Measurements from ENCODE around the gene KRTAP2-1. TPM values are rescaled to one million over a fixed set of nuclear protein-coding genes. Genes with fewer than 3 reads are reported as not detected.

KRTAP2-1 gene
- total RNA-seq, 1 experiment from 2014 or later: not detected

DNA sequence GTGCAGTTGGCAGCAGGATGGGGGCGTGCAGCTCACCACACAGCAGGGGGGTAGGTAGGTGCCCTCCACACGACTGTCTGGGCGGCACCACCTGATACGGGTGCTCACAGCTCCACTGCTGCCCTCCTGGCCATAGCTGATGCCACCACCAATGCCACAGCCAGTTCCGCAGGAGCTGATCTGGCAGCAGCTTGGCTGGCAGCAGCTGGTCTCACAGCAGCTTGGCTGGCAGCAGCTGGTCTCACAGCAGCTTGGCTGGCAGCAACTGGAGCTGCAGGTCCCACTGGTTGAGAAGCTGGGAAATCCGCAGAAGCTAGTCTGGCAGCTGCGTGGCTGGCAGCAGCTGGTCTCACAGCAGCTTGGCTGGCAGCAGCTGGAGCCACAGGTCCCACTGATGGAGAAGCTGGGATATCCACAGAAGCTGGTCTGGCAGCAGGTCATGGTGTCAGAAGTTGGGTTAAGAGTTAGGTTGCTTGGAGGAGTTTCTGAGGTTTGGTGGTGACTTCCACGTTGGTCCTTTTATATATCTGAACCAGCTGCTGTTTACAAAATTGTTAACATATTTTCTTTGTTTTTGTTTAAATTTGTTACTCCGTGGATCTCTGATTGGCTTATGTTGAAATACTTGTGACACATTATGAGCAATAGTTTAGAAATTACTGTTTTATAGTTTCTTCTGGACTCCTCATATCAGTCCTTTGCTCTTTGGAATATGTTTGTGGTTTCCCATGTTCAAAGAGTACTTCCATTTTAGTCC lies 20.2 kb downstream of the KRTAP2-1 start, which contains the start of gene KRTAP1-5:
Gene KRTAP1-5, minus strand, starts transcription at position 494 of the 757 bp plus-strand sequence. Its CDS starts 53 bp downstream, at position 441.
- Histone ChIP-seq H3K9me2 (replicated peaks; ENCODE audit: low read length) (no peaks in the 10 kb centered on the region), H3K9me3 (ENCODE audit: low read length) (no peaks in the 10 kb centered on the region), H3K4me2 (ENCODE audit: low read length) (peak within 1 kb of the TSS; percentile 49; the same call in 1 of the 2 replicates), H3K79me2 (ENCODE audit: low read length) (no peaks in the 10 kb centered on the region), H3F3A (ENCODE audit: low read length, unreplicated experiment) (no peaks in the 10 kb centered on the region), H2AFZ (ENCODE audit: low read length) (peak within 1 kb of the TSS; percentile 55), H3K4me3 (ENCODE audit: low read length) (no peak within 1 kb of the TSS), H3K36me3 (ENCODE audit: low read depth, low read length) (no peaks in the 10 kb centered on the region), H4K20me1 (ENCODE audit: low read length) (no peaks in the 10 kb centered on the region), H3K4me1 (ENCODE audit: insufficient read depth, low read length) (peaks cover 17% of the 10 kb centered on the region), H3K9ac (ENCODE audit: low read length) (no peak within 1 kb of the TSS), H3K27ac (ENCODE audit: low read length) (peak within 1 kb of the TSS; percentile 39), H3K27me3 (ENCODE audit: low read length) (no peaks in the 10 kb centered on the region)
- ATAC-seq (peak; percentile 43; the same call in 1 of the 2 replicates), DNase-seq (peak; percentile 58)
- ChIA-PET POLR2A (ENCODE audit: unreplicated experiment) (no interaction called here), CTCF (no interaction called here)
- BruUV-seq (replicated peaks): no TSS peak
- intact Hi-C loops (cut with micrococcal nuclease): no loop called here
- TF ChIP-seq, protein P1, sequence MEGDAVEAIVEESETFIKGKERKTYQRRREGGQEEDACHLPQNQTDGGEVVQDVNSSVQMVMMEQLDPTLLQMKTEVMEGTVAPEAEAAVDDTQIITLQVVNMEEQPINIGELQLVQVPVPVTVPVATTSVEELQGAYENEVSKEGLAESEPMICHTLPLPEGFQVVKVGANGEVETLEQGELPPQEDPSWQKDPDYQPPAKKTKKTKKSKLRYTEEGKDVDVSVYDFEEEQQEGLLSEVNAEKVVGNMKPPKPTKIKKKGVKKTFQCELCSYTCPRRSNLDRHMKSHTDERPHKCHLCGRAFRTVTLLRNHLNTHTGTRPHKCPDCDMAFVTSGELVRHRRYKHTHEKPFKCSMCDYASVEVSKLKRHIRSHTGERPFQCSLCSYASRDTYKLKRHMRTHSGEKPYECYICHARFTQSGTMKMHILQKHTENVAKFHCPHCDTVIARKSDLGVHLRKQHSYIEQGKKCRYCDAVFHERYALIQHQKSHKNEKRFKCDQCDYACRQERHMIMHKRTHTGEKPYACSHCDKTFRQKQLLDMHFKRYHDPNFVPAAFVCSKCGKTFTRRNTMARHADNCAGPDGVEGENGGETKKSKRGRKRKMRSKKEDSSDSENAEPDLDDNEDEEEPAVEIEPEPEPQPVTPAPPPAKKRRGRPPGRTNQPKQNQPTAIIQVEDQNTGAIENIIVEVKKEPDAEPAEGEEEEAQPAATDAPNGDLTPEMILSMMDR (conservative IDR thresholded peaks at IDR 0.05; ENCODE audit: low read depth, low read length): no peak
- TF ChIP-seq EZH2phosphoT487 (IDR thresholded peaks at IDR 0.05; ENCODE audit: borderline replicate concordance, low read length) (no peak), EZH2 (IDR thresholded peaks at IDR 0.05; ENCODE audit: low read length, unreplicated experiment) (no peak)

- no peaks in the 10 kb centered on the region for H3K9me3 ChIP-seq (ENCODE audit: low read length)
- H2AFZ ChIP-seq (ENCODE audit: low read length): no peak overlapping the region
- no peaks in the 10 kb centered on the region for H3K36me3 ChIP-seq (ENCODE audit: low read depth, low read length)
- H3K4me1 ChIP-seq (ENCODE audit: insufficient read depth, low read length): peaks cover 21% of the 10 kb centered on the region
- ChIA-PET POLR2A (ENCODE audit: unreplicated experiment) (no interaction called here), CTCF (no interaction called here)
- TF ChIP-seq EZH2 (IDR thresholded peaks at IDR 0.05; ENCODE audit: low read length, unreplicated experiment) (no peak), EZH2phosphoT487 (IDR thresholded peaks at IDR 0.05; ENCODE audit: borderline replicate concordance, low read length) (no peak)
- TF ChIP-seq, protein P1 (conservative IDR thresholded peaks at IDR 0.05; ENCODE audit: low read depth, low read length): no peak
- BruUV-seq (replicated peaks): no TSS peak
- intact Hi-C loops (cut with micrococcal nuclease): no loop called here
- H3K27ac ChIP-seq (ENCODE audit: low read length): no peak overlapping the region
- H3K9me2 ChIP-seq (replicated peaks; ENCODE audit: low read length): no peaks in the 10 kb centered on the region
- H4K20me1 ChIP-seq (ENCODE audit: low read length): no peaks in the 10 kb centered on the region
- H3K27me3 ChIP-seq (ENCODE audit: low read length): no peaks in the 10 kb centered on the region
- ATAC-seq: no peak
- H3K4me2 ChIP-seq (ENCODE audit: low read length): no peak overlapping the region
- H3F3A ChIP-seq (ENCODE audit: low read length, unreplicated experiment): no peaks in the 10 kb centered on the region
- DNase-seq: no peak
- no peak overlapping the region for H3K4me3 ChIP-seq (ENCODE audit: low read length)
- H3K79me2 ChIP-seq (ENCODE audit: low read length): no peaks in the 10 kb centered on the region
- no peak overlapping the region for H3K9ac ChIP-seq (ENCODE audit: low read length)
Measured at GRCh38 chr17:41024697-41025096, 22.4 kb downstream of the KRTAP2-1 start.

- Histone ChIP-seq H3K27ac (ENCODE audit: low read length) (no peak overlapping the region), H3K79me2 (ENCODE audit: low read length) (no peaks in the 10 kb centered on the region), H3K4me2 (ENCODE audit: low read length) (no peak overlapping the region), H3K9ac (ENCODE audit: low read length) (no peak overlapping the region), H3K27me3 (ENCODE audit: low read length) (no peaks in the 10 kb centered on the region), H3K4me3 (ENCODE audit: low read length) (no peak overlapping the region), H3F3A (ENCODE audit: low read length, unreplicated experiment) (no peaks in the 10 kb centered on the region), H3K36me3 (ENCODE audit: low read depth, low read length) (no peaks in the 10 kb centered on the region), H2AFZ (ENCODE audit: low read length) (no peak overlapping the region), H4K20me1 (ENCODE audit: low read length) (no peaks in the 10 kb centered on the region), H3K9me3 (ENCODE audit: low read length) (no peaks in the 10 kb centered on the region), H3K4me1 (ENCODE audit: insufficient read depth, low read length) (peaks cover 4% of the 10 kb centered on the region; the same call in 1 of the 2 replicates), H3K9me2 (replicated peaks; ENCODE audit: low read length) (no peaks in the 10 kb centered on the region)
- POLR2A ChIA-PET (ENCODE audit: unreplicated experiment): interaction anchor here (0.6 to 0.7 kb wide), 2 partner anchors 78 to 168 kb away, joined by 3 to 5 read pairs; no protein-coding TSS in a partner anchor
- intact Hi-C loops (cut with micrococcal nuclease): no loop called here
- no TSS peak for BruUV-seq (replicated peaks)
- TF ChIP-seq EZH2phosphoT487 (IDR thresholded peaks at IDR 0.05; ENCODE audit: borderline replicate concordance, low read length): no peak
- TF ChIP-seq, protein P1 (conservative IDR thresholded peaks at IDR 0.05; ENCODE audit: low read depth, low read length): no peak
- no peak for TF ChIP-seq EZH2 (IDR thresholded peaks at IDR 0.05; ENCODE audit: low read length, unreplicated experiment)
- CTCF ChIA-PET: no interaction called here
- ATAC-seq (peak; percentile 45; the same call in 1 of the 2 replicates), DNase-seq (peak; percentile 60)
Measured at GRCh38 chr17:41020336-41020735, 26.8 kb downstream of the KRTAP2-1 start.

All from PC-3 (cell line).